OCI-LY7 (cell line): ENCODE data around the gene B3GALT6. TPM values are rescaled to one million over a fixed set of nuclear protein-coding genes. Genes with fewer than 3 reads are reported as not detected.

Experiments used
- BruUV-seq: library from RNA; stranded (reverse); fragments of 400-500 nt; replicated peaks from 2 replicates; lab custom pipeline; 2021; lab: Mats Ljungman, UMichigan
- CTCF ChIA-PET: fragments of 300-600 bp; sonication (Branson Sonifier 250); formaldehyde crosslinking; loops from one replicate; lab custom pipeline; 2022; ENCODE audit warnings: antibody characterized with exemption; ENCODE audit not compliant: unreplicated experiment; lab: Charles Lee
- POLR2A ChIA-PET: fragments of 300-600 bp; sonication (Branson Sonifier 250); formaldehyde crosslinking; loops from one replicate; lab custom pipeline; 2022; ENCODE audit warnings: antibody characterized with exemption; lab: Charles Lee
- DNase-seq: peaks from one replicate; pipeline ENCODE4 v3.0.0-alpha.2; 2015; ENCODE audit warnings: low spot score
- H2AFZ ChIP-seq: fragments of 200-600 bp; sonication (generic), shearing (Covaris generic); 2 replicates; pipeline ENCODE4 v1.6.1; 2014; ENCODE audit warnings: mild to moderate bottlenecking, antibody characterized with exemption, low read length, moderate library complexity
- H3K27ac ChIP-seq: fragments of 200-600 bp; sonication (generic); 2 replicates; pipeline ENCODE4 v1.5.1; 2014; ENCODE audit warnings: mixed run types, low read depth, mild to moderate bottlenecking, moderate library complexity, low read length, inconsistent platforms; ENCODE audit not compliant: poor library complexity, severe bottlenecking
- H3K36me3 ChIP-seq: fragments of 200-600 bp; sonication (generic); 2 replicates; pipeline ENCODE4 v1.6.1; 2014; ENCODE audit warnings: mild to moderate bottlenecking, antibody characterized with exemption, low read length, moderate library complexity, mixed read lengths; ENCODE audit not compliant: insufficient read depth
- H3K4me1 ChIP-seq: fragments of 200-600 bp; sonication (generic); 2 replicates; pipeline ENCODE4 v1.5.1; 2014; ENCODE audit warnings: mild to moderate bottlenecking, low read length; ENCODE audit not compliant: insufficient read depth, poor library complexity, severe bottlenecking
- H3K4me2 ChIP-seq: fragments of 200-600 bp; sonication (generic); 2 replicates; pipeline ENCODE4 v1.6.1; 2014; ENCODE audit warnings: mild to moderate bottlenecking, low read length
- H3K4me3 ChIP-seq: fragments of 200-600 bp; sonication (generic); 2 replicates; pipeline ENCODE4 v1.5.1; 2014; ENCODE audit warnings: mild to moderate bottlenecking, low read depth, low read length; ENCODE audit not compliant: poor library complexity, severe bottlenecking
- H3K79me2 ChIP-seq: fragments of 200-600 bp; sonication (generic); 2 replicates; pipeline ENCODE4 v1.6.1; 2016; ENCODE audit warnings: low read depth, mild to moderate bottlenecking, low read length, moderate library complexity, mixed read lengths; ENCODE audit not compliant: insufficient read depth
- H3K9me2 ChIP-seq: fragments of 200-600 bp; sonication (generic); 2 replicates; pipeline ENCODE4 v1.6.1; 2016; ENCODE audit warnings: mild to moderate bottlenecking, low read length, mixed read lengths; ENCODE audit not compliant: insufficient read depth
- H3K9me3 ChIP-seq: fragments of 200-600 bp; sonication (generic); 2 replicates; pipeline ENCODE4 v1.6.1; 2014; ENCODE audit warnings: mild to moderate bottlenecking, mixed run types, low read length, mixed read lengths
- H4K20me1 ChIP-seq: fragments of 200-600 bp; sonication (generic); 2 replicates; pipeline ENCODE4 v1.6.1; 2014; ENCODE audit warnings: mild to moderate bottlenecking, antibody characterized with exemption, low read length, moderate library complexity, mixed read lengths; ENCODE audit not compliant: insufficient read depth
- CTCF ChIP-seq: fragments of 200-600 bp; sonication (generic); conservative IDR thresholded peaks from 2 replicates; pipeline ENCODE4 v1.5.1; 2014; ENCODE audit warnings: mild to moderate bottlenecking, antibody characterized with exemption, low read length, moderate library complexity, mixed read lengths
- EZH2phosphoT487 ChIP-seq: fragments of 200-600 bp; sonication (generic); IDR thresholded peaks from 2 replicates; pipeline ENCODE4 v1.6.1; 2018; ENCODE audit warnings: low read depth, borderline replicate concordance, mild to moderate bottlenecking, mixed run types, antibody characterized with exemption, low read length, moderate library complexity, mixed read lengths
- intact Hi-C: fragments of 100-400 bp; cut with micrococcal nuclease; formaldehyde crosslinking; loops from one replicate; pipeline ENCODE4 v1.10.0; 2022; ENCODE audit not compliant: unreplicated experiment
- total RNA-seq, 2 experiments: library from RNA; depleted of rRNA in 1 of 2; stranded (reverse); fragments of >200 nt in 1 of 2; shearing (Covaris generic) in 1 of 2; gene quantifications; 2 replicates each; pipeline ENCODE4 v1.2.3, GENCODE V29; 2014 to 2022

Gene B3GALT6
- total RNA-seq, 2 experiments from 2014 or later, result 27.1 to 36.2 TPM

- H3K9me3 ChIP-seq, result no peaks in the 10 kb centered on the region
- no peak overlapping the region for H2AFZ ChIP-seq
- CTCF ChIA-PET, result no interaction called here
- H3K27ac ChIP-seq, result no peak overlapping the region
- DNase-seq, result no peak
- no TSS peak for BruUV-seq
- POLR2A ChIA-PET, result no interaction called here
- no peak overlapping the region for H3K4me2 ChIP-seq
- H3K79me2 ChIP-seq, result peaks cover 32% of the 10 kb centered on the region
- no peak for TF ChIP-seq CTCF
- no peak for TF ChIP-seq EZH2phosphoT487
- intact Hi-C loops, result no loop called here
- H3K4me1 ChIP-seq, result peaks cover 13% of the 10 kb centered on the region
- H4K20me1 ChIP-seq, result no peaks in the 10 kb centered on the region
- H3K36me3 ChIP-seq, result peaks cover 71% of the 10 kb centered on the region
- no peaks in the 10 kb centered on the region for H3K9me2 ChIP-seq
- H3K4me3 ChIP-seq, result no peak overlapping the region
These were observed 4.7 kb upstream of the B3GALT6 start for GRCh38 chr1:1227386-1227785.

- H3K4me2 ChIP-seq, result no peak overlapping the region
- ChIA-PET POLR2A (no interaction called here), CTCF (no interaction called here)
- H3K27ac ChIP-seq, result no peak overlapping the region
- no peak overlapping the region for H2AFZ ChIP-seq
- intact Hi-C loops, result no loop called here
- no peaks in the 10 kb centered on the region for H4K20me1 ChIP-seq
- H3K36me3 ChIP-seq, result peaks cover 63% of the 10 kb centered on the region
- no peaks in the 10 kb centered on the region for H3K9me2 ChIP-seq
- H3K4me3 ChIP-seq, result no peak overlapping the region
- no TSS peak for BruUV-seq
- TF ChIP-seq EZH2phosphoT487 (no peak), CTCF (no peak)
- no peak for DNase-seq
- peaks cover 21% of the 10 kb centered on the region for H3K4me1 ChIP-seq
- no peaks in the 10 kb centered on the region for H3K9me3 ChIP-seq
- peaks cover 37% of the 10 kb centered on the region for H3K79me2 ChIP-seq
These were observed 3.9 kb upstream of the B3GALT6 start for GRCh38 chr1:1228187-1228586.

GRCh38 chr1:1228596-1229321, 3.3 kb upstream of the B3GALT6 start:
- Histone ChIP-seq H4K20me1 (no peaks in the 10 kb centered on the region), H3K79me2 (peaks cover 43% of the 10 kb centered on the region), H3K4me1 (peaks cover 27% of the 10 kb centered on the region), H3K9me2 (no peaks in the 10 kb centered on the region), H3K27ac (no peak overlapping the region), H3K4me2 (peak overlapping the region; percentile 99; the same call in 1 of the 2 replicates), H2AFZ (no peak overlapping the region), H3K36me3 (peaks cover 60% of the 10 kb centered on the region), H3K4me3 (no peak overlapping the region), H3K9me3 (no peaks in the 10 kb centered on the region)
- no TSS peak for BruUV-seq
- DNase-seq, result no peak
- CTCF ChIA-PET, result no interaction called here
- POLR2A ChIA-PET, result no interaction called here
- intact Hi-C loops, result no loop called here
- no peak for TF ChIP-seq CTCF
- no peak for TF ChIP-seq EZH2phosphoT487
